Prostate gland (tissue), 2 donors: ENCODE measurements around the gene ZRANB3.

Source experiments
- CTCF ChIP-seq, 4 experiments: fragments of 200-600 bp in 2 of 4; fragments of 450-650 bp in 2 of 4; sonication (generic) in 2 of 4; IDR thresholded peaks; 1 replicate in 3 of 4; 2 replicates in 1 of 4; pipeline ENCODE4 v1.5.1; 2016 to 2019; ENCODE audit warnings: antibody characterized with exemption in 4 of 4, mild to moderate bottlenecking in 2 of 4, moderate library complexity in 2 of 4
- POLR2AphosphoS5 ChIP-seq: sonication (generic); formaldehyde crosslinking; IDR thresholded peaks from one replicate; pipeline ENCODE4 v1.6.1; 2017; ENCODE audit warnings: antibody characterized with exemption

GRCh38 chr2:135317375-135317774 is 213.6 kb downstream of the ZRANB3 start:
- TF ChIP-seq POLR2AphosphoS5: no peak
- TF ChIP-seq CTCF (IDR thresholded peaks at IDR 0.05): no peak
